ENCODE data around the gene CHRNA1. TPM values are rescaled to one million over a fixed set of nuclear protein-coding genes. Genes with fewer than 3 reads are reported as not detected.

Gene CHRNA1
- total RNA-seq = 0.16 and 6.0 TPM in 2 replicates

DNA sequence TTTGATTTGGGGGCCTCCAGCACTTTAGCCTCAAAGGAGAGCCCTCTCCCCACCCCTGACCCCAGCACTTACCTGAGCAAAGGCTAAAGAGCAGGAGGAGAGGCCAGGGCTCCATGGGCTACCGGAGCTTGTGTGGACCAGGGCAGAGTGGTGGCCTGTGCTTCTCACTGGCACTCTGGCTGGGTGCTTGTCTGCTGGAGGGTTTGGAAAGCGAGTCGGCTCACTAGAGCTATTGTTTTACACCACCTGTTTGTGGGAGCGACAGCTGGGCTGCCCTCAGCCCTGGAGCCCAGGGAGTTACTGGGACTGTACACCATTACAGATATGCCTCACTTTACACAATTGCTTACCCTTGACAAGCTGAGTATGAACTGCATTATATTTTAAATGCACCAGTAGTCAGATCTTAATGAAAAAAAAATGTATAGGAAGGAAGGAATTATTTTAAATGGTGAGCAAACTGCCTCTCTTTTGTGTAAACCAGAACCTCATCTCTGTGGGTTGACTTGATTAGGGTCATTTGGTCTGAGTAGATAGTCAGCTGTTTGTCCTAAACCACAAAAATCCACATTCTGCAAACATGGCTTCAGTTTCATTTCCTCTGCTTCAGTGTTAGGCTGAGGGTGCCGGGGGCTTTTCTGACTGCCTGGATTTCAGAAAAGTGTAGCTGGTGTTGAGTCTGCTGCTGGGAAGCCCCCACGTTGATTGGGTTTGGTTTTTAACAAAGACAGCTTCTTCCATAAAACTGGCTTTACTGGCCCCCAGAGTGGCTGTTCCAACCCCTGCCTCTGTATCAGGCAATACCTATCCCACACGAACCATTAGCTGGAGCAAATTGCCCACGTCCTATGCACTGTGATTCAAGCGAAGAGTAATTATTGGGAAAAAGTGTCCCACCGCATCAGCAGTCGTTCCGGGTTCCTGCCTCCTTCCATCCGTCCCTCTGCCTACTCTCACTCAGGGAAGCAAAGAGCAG lies at the start of gene CHRNA1:
Gene CHRNA1, minus strand, starts transcription at position 193 of the 976 bp plus-strand sequence. Its CDS starts 78 bp downstream, at position 115.

Other genes with a start within 250 kb of the CHRNA1 start
- gene WIPF1, start 166.7 kb downstream of the CHRNA1 start, total RNA-seq = 7.3 and 18.4 TPM in 2 replicates
- 11.5 and 22.6 TPM in 2 replicates for gene CHN1, start 240.9 kb upstream of the CHRNA1 start, total RNA-seq